Hepatocyte (in vitro differentiated cells): Measurements from ENCODE around the gene SGCG. TPM values are rescaled to one million over a fixed set of nuclear protein-coding genes. Genes with fewer than 3 reads are reported as not detected.

Experiments
- DNase-seq: peaks from one replicate; pipeline ENCODE4 v3.0.0-alpha.2; 2016; ENCODE audit warnings: low spot score
- H2AFZ ChIP-seq: fragments of 200-600 bp; sonication (generic); 2 replicates; pipeline ENCODE4 v1.6.0; 2016; ENCODE audit warnings: antibody characterized with exemption, mild to moderate bottlenecking
- H3K27ac ChIP-seq: fragments of 200-600 bp; sonication (generic); 2 replicates; pipeline ENCODE4 v1.5.1; 2016; ENCODE audit warnings: mild to moderate bottlenecking
- H3K27me3 ChIP-seq: fragments of 200-600 bp; sonication (generic); 2 replicates; pipeline ENCODE4 v1.6.1; 2016
- H3K36me3 ChIP-seq: fragments of 200-600 bp; sonication (generic); replicated peaks from 2 replicates; pipeline ENCODE4 v1.5.1; 2016; ENCODE audit warnings: low read depth; ENCODE audit not compliant: insufficient read depth
- H3K4me1 ChIP-seq: fragments of 200-600 bp; sonication (generic); 2 replicates; pipeline ENCODE4 v1.5.1; 2016; ENCODE audit warnings: mild to moderate bottlenecking, moderate library complexity; ENCODE audit not compliant: insufficient read depth
- H3K4me2 ChIP-seq: fragments of 200-600 bp; sonication (generic); 2 replicates; pipeline ENCODE4 v1.6.0; 2016
- H3K4me3 ChIP-seq: fragments of 200-600 bp; sonication (generic); 2 replicates; pipeline ENCODE4 v1.5.1; 2016; ENCODE audit warnings: mild to moderate bottlenecking
- H3K79me2 ChIP-seq: fragments of 200-600 bp; sonication (generic); 2 replicates; pipeline ENCODE4 v1.6.0; 2017; ENCODE audit warnings: mild to moderate bottlenecking
- H3K9me2 ChIP-seq: fragments of 200-600 bp; sonication (generic); replicated peaks from 2 replicates; pipeline ENCODE4 v1.6.0; 2017; ENCODE audit warnings: mild to moderate bottlenecking; ENCODE audit not compliant: insufficient read depth
- H3K9me3 ChIP-seq: fragments of 200-600 bp; sonication (generic); 2 replicates; pipeline ENCODE4 v1.5.1; 2016; ENCODE audit warnings: low read depth, mild to moderate bottlenecking
- H4K20me1 ChIP-seq: fragments of 200-600 bp; sonication (generic); 2 replicates; pipeline ENCODE4 v1.6.0; 2016; ENCODE audit warnings: mild to moderate bottlenecking; ENCODE audit not compliant: insufficient read depth, poor library complexity, severe bottlenecking
- CTCF ChIP-seq: fragments of 200-600 bp; sonication (generic); IDR thresholded peaks from 2 replicates; pipeline ENCODE4 v1.5.1; 2016; ENCODE audit warnings: antibody characterized with exemption, mild to moderate bottlenecking; ENCODE audit not compliant: poor library complexity
- EZH2 ChIP-seq: fragments of 200-600 bp; sonication (generic); IDR thresholded peaks from 2 replicates; pipeline ENCODE4 v1.6.1; 2016; ENCODE audit warnings: antibody characterized with exemption, mild to moderate bottlenecking, borderline replicate concordance
- EZH2phosphoT487 ChIP-seq: fragments of 200-600 bp; sonication (generic); IDR thresholded peaks from one replicate; pipeline ENCODE4 v1.6.1; 2018; ENCODE audit warnings: antibody characterized with exemption, mild to moderate bottlenecking, low read depth, moderate library complexity; ENCODE audit not compliant: unreplicated experiment, severe bottlenecking
- WGBS: methylation state at CpG from one replicate; pipeline ENCODE4 v1.1.6; 2016; ENCODE audit warnings: low lambda C conversion rate; ENCODE audit errors: missing lambda C conversion rate; 5-methylcytosine and 5-hydroxymethylcytosine counted together
- polyA plus RNA-seq: library from polyadenylated mRNA; unstranded; fragments of >200 nt; fragmentation: Nextera tagmentation; extraction: Ambion mirVana; gene quantifications from 2 replicates; pipeline ENCODE4 v1.2.1, GENCODE V29; 2016
- total RNA-seq: library from RNA; depleted of rRNA; stranded (reverse); fragments of >200 nt; gene quantifications from 2 replicates; pipeline ENCODE4 v1.2.3, GENCODE V29; 2014

Gene SGCG
- total and polyA plus RNA-seq, 2 experiments from 2014 or later = 2.7 to 3.1 TPM

DNA sequence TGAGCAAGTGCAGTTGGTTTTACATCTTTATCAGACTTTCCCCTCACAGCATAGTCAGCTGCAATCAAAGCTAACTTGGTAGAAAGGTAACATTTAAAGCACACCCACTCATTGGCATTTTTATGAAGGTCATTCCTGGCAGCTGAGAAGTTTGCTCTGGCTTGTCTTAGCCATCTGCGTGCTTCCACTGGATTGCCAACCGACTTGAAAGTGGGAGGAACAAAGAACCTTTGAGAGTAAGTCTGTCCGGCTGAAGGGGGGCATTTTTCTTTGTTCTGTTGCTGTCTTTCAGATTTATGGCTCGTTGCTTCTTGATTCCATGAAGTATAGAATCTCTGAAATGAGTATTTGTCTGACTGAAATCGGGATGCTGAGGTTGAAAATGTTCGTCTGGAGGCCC, 149.6 kb downstream of the SGCG start:
- H3K9me3 ChIP-seq = no peaks in the 10 kb centered on the region
- H3K4me3 ChIP-seq = no peak overlapping the region
- H3K9me2 ChIP-seq = no peaks in the 10 kb centered on the region
- no peaks in the 10 kb centered on the region for H3K79me2 ChIP-seq
- no peak for TF ChIP-seq EZH2phosphoT487
- no peak for TF ChIP-seq CTCF
- TF ChIP-seq EZH2 = no peak
- H3K36me3 ChIP-seq = no peaks in the 10 kb centered on the region
- no peaks in the 10 kb centered on the region for H3K4me1 ChIP-seq
- H4K20me1 ChIP-seq = no peaks in the 10 kb centered on the region
- no peak overlapping the region for H2AFZ ChIP-seq
- DNase-seq = no peak
- no peaks in the 10 kb centered on the region for H3K27me3 ChIP-seq
- no peak overlapping the region for H3K4me2 ChIP-seq
- no peak overlapping the region for H3K27ac ChIP-seq
- 95% methylated on average over 6 of the region's 6 CpGs for WGBS

DNA sequence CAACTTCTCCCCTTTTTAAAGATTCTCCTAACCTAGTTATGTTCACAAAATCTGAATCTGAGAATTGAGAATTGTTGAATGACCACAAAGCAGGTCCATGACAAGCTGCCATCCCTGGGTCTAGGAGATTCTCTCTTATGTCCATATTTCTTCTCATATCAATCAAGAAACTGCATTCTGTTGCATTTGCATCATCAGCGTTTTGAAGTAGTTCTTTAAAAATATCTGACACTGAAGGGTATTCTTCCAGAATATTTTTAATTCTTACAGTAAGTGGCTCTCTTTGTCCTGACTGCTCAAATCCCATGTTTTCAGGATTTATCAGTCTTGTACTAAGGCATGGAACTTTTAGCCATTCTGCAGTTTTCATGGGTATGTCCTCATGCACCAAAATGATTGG, 158.4 kb downstream of the SGCG start:
- no peak overlapping the region for H3K4me3 ChIP-seq
- no peak overlapping the region for H2AFZ ChIP-seq
- no peak for TF ChIP-seq CTCF
- no peak for TF ChIP-seq EZH2phosphoT487
- no peak for TF ChIP-seq EZH2
- no peak overlapping the region for H3K4me2 ChIP-seq
- no peaks in the 10 kb centered on the region for H3K4me1 ChIP-seq
- H3K27me3 ChIP-seq = no peaks in the 10 kb centered on the region
- no peak for DNase-seq
- no peaks in the 10 kb centered on the region for H4K20me1 ChIP-seq
- no peaks in the 10 kb centered on the region for H3K36me3 ChIP-seq
- H3K9me3 ChIP-seq = peaks cover 9% of the 10 kb centered on the region
- H3K9me2 ChIP-seq = no peaks in the 10 kb centered on the region
- H3K79me2 ChIP-seq = no peaks in the 10 kb centered on the region
- H3K27ac ChIP-seq = no peak overlapping the region
- 97% methylated on average over 1 of the region's 1 CpG for WGBS

DNA sequence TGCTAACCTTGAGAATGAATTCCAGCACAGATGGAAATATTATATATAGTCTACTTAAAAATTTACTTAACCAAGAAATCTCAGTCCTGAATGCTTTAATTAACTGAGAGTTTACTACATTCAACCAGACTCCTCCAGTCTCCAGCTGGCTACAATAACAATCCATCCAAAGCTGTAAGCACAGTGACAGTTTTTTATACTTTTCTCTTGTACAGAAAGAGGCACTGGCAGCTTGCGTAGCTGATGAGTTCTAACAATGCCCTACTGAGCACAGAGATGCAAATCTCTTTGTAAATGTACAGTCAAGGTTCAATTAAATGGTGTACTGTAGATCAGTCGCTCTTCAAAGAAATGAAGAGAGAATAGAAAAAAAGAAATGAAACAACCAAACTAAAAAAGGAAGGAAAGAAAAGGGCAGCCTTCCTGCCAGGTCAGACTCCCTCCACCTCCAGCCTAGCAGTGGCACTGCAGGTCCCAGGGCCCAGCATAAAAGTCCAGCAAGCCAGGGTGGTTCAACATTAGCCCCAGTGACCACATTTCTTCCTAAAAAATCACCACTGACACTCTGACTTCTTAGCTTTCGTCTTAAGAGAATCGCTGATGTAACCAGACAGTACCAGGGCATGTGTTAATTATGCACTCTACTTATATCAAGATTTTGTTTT, 164.3 kb downstream of the SGCG start:
- no peak for DNase-seq
- Histone ChIP-seq H3K4me1 (peaks cover 9% of the 10 kb centered on the region), H3K9me3 (no peaks in the 10 kb centered on the region), H3K27ac (no peak overlapping the region), H2AFZ (no peak overlapping the region), H3K4me3 (no peak overlapping the region), H3K4me2 (no peak overlapping the region), H4K20me1 (no peaks in the 10 kb centered on the region), H3K27me3 (no peaks in the 10 kb centered on the region), H3K36me3 (peaks cover 4% of the 10 kb centered on the region), H3K9me2 (no peaks in the 10 kb centered on the region), H3K79me2 (peaks cover 7% of the 10 kb centered on the region)
- TF ChIP-seq EZH2 (no peak), CTCF (no peak), EZH2phosphoT487 (no peak)
- WGBS = 96% methylated on average over 4 of the region's 4 CpGs

DNA sequence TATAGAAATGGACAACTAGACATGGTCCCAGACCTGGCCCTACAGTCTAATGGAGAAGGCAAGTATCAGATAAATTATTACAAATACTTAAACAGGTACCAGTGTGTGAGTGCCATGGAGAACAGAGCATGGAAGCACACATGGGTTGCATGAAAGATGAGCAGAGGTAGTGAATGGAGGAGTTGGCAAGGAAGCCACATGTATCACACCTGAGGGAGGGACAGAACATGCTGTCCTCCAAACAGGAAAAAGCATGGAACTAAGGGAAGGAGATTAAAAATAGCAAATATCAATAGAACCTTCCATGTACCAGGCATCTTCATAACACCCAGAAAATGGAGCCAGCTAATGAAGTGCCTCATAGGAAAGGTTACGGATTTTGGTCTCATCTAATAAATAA, 166.8 kb downstream of the SGCG start:
- WGBS = 92% methylated on average over 1 of the region's 1 CpG
- Histone ChIP-seq H3K4me1 (peaks cover 9% of the 10 kb centered on the region), H3K27ac (no peak overlapping the region), H3K79me2 (peaks cover 7% of the 10 kb centered on the region), H3K36me3 (peaks cover 4% of the 10 kb centered on the region), H2AFZ (no peak overlapping the region), H3K27me3 (no peaks in the 10 kb centered on the region), H4K20me1 (no peaks in the 10 kb centered on the region), H3K4me2 (no peak overlapping the region), H3K9me3 (no peaks in the 10 kb centered on the region), H3K4me3 (no peak overlapping the region), H3K9me2 (no peaks in the 10 kb centered on the region)
- TF ChIP-seq EZH2phosphoT487 (no peak), CTCF (no peak), EZH2 (no peak)
- no peak for DNase-seq
